Uterus (tissue), 4 donors: ENCODE results near the gene FIBCD1. TPM values are rescaled to one million over a fixed set of nuclear protein-coding genes. Genes with fewer than 3 reads are reported as not detected.

Source experiments
- DNase-seq, 2 donors: peaks; one replicate each; pipeline ENCODE4 v3.0.0-alpha.2; 2019 to 2020
- H3K27ac ChIP-seq, 2 donors: fragments of 200-600 bp; sonication (generic); 1 replicate in 1 of 2; 2 replicates in 1 of 2; pipeline ENCODE4 v1.5.1; 2016 to 2018
- H3K27me3 ChIP-seq, 2 donors: fragments of 200-600 bp; sonication (generic); one replicate each; pipeline ENCODE4 v1.5.1; 2018 to 2019; ENCODE audit warnings: control low read depth in 1 of 2
- H3K36me3 ChIP-seq, 2 donors: fragments of 200-600 bp; sonication (generic); one replicate each; pipeline ENCODE4 v1.5.1; 2019; ENCODE audit warnings: control low read depth in 1 of 2
- H3K4me1 ChIP-seq, 2 donors: fragments of 200-600 bp; sonication (generic); one replicate each; pipeline ENCODE4 v1.5.1; 2018 to 2019; ENCODE audit warnings: control low read depth in 1 of 2
- H3K4me3 ChIP-seq, 2 donors: fragments of 200-600 bp; sonication (generic); 1 replicate in 1 of 2; 2 replicates in 1 of 2; pipeline ENCODE4 v1.5.1; 2018 to 2019; ENCODE audit warnings: mild to moderate bottlenecking in 1 of 2
- H3K9me3 ChIP-seq, 2 donors: fragments of 200-600 bp; sonication (generic); one replicate each; pipeline ENCODE4 v1.5.1; 2019; ENCODE audit warnings: control low read depth in 1 of 2
- POLR2A ChIP-seq, 2 donors: fragments of 450-650 bp; IDR thresholded peaks; one replicate each; pipeline ENCODE4 v1.6.1; 2016; ENCODE audit warnings: antibody characterized with exemption in 2 of 2, mild to moderate bottlenecking in 1 of 2, moderate library complexity in 1 of 2
- intact Hi-C: fragments of 100-400 bp; cut with DNase I; formaldehyde crosslinking; loops from one replicate; pipeline ENCODE4 v1.15.1; 2023; ENCODE audit warnings: low total_unique reads
- total RNA-seq, 4 donors: library from RNA; depleted of rRNA in 3 of 4; stranded (reverse); fragments of >200 nt in 3 of 4; gene quantifications; one replicate each; pipeline versions ENCODE4 v1.1.0 to v1.2.4, GENCODE V29; 2014 to 2023
- TF ChIP-seq, protein P1 (sequence below), 4 experiments: fragments of 200-600 bp in 2 of 4; fragments of 450-650 bp in 2 of 4; sonication (generic) in 2 of 4; IDR thresholded peaks; one replicate each; pipeline ENCODE4 v1.5.1; 2016 to 2019; ENCODE audit warnings: antibody characterized with exemption in 4 of 4, mild to moderate bottlenecking in 2 of 4, moderate library complexity in 1 of 4
- donor health status: DM: yes; HTN: yes; CAD: no.

FIBCD1 gene
- total RNA-seq, 4 donors from 2014 or later = 0.29 TPM; not detected in 3

GRCh38 chr9:130942084-130942483 is 3.0 kb upstream of the FIBCD1 start:
- TF ChIP-seq, protein P1, sequence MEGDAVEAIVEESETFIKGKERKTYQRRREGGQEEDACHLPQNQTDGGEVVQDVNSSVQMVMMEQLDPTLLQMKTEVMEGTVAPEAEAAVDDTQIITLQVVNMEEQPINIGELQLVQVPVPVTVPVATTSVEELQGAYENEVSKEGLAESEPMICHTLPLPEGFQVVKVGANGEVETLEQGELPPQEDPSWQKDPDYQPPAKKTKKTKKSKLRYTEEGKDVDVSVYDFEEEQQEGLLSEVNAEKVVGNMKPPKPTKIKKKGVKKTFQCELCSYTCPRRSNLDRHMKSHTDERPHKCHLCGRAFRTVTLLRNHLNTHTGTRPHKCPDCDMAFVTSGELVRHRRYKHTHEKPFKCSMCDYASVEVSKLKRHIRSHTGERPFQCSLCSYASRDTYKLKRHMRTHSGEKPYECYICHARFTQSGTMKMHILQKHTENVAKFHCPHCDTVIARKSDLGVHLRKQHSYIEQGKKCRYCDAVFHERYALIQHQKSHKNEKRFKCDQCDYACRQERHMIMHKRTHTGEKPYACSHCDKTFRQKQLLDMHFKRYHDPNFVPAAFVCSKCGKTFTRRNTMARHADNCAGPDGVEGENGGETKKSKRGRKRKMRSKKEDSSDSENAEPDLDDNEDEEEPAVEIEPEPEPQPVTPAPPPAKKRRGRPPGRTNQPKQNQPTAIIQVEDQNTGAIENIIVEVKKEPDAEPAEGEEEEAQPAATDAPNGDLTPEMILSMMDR (IDR thresholded peaks at IDR 0.05) = no peak
- TF ChIP-seq POLR2A (IDR thresholded peaks at IDR 0.05) = no peak
- Histone ChIP-seq H3K27ac (no peak overlapping the region), H3K27me3 (peaks cover 12 to 23% of the 10 kb centered on the region in 2 donors), H3K9me3 (no peaks in the 10 kb centered on the region), H3K36me3 (no peaks in the 10 kb centered on the region), H3K4me3 (no peak overlapping the region), H3K4me1 (peaks cover 0 to 27% of the 10 kb centered on the region in 2 donors)
- DNase-seq = no peak
- intact Hi-C loops = no loop called here

- peaks cover 0 to 27% of the 10 kb centered on the region in 2 donors for H3K4me1 ChIP-seq
- no peaks in the 10 kb centered on the region for H3K9me3 ChIP-seq
- peaks cover 17 to 24% of the 10 kb centered on the region in 2 donors for H3K27me3 ChIP-seq
- intact Hi-C loops = no loop called here
- no peaks in the 10 kb centered on the region for H3K36me3 ChIP-seq
- H3K27ac ChIP-seq = no peak overlapping the region
- TF ChIP-seq POLR2A (IDR thresholded peaks at IDR 0.05) = peak in 1 of 2 donors; percentile 12
- TF ChIP-seq, protein P1 (IDR thresholded peaks at IDR 0.05) = peak; percentile 74 to 88 (median 84)
- peak; percentile 52 to 66 for DNase-seq
- H3K4me3 ChIP-seq = no peak overlapping the region
These were observed 1.9 kb upstream of the FIBCD1 start for GRCh38 chr9:130940693-130941576.

GRCh38 chr9:130940027-130940549 is 1.0 kb upstream of the FIBCD1 start:
- DNase-seq = no peak
- no peak overlapping the region for H3K27ac ChIP-seq
- H3K4me3 ChIP-seq = no peak overlapping the region
- no peak for TF ChIP-seq POLR2A (IDR thresholded peaks at IDR 0.05)
- TF ChIP-seq, protein P1 (IDR thresholded peaks at IDR 0.05) = no peak
- H3K4me1 ChIP-seq = peaks cover 0 to 27% of the 10 kb centered on the region in 2 donors
- no peaks in the 10 kb centered on the region for H3K36me3 ChIP-seq
- H3K27me3 ChIP-seq = peaks cover 17 to 24% of the 10 kb centered on the region in 2 donors
- no peaks in the 10 kb centered on the region for H3K9me3 ChIP-seq
- intact Hi-C loops = no loop called here

DNA sequence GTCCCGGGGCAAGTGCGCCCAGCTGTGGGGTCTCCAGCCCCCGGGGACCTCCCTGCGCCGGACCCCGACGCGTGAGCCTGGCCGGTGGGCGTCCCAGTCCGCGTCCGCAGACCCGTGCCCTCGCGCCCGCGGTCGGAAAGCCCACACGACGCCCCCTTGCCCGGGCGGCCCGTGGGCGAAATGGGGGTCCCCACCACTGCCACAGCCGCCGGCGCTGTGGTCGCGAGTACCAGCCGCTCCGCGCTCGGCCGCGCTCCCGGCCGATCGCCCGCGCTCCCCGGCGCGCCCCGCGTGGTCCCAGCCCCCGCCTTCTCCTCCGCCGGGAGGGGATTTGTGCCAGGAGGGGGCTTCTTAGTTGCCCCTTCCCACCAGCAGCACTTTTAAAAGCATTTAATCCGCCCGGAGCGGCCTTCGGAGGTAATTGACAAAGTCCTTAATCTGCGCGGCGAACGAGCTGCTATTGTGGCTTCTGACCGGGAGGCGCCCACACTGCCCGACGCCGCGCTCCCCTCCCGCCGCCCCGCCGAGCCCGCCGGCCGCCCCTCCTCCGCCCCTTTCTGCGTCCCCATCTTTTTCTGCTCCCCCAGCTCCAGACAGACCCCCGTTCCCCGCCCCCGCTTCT is 469 bp upstream of the FIBCD1 start:
- Histone ChIP-seq H3K36me3 (no peaks in the 10 kb centered on the region), H3K4me3 (peak overlapping the region in 1 of 2 donors; percentile 20), H3K9me3 (no peaks in the 10 kb centered on the region), H3K27me3 (peaks cover 17 to 24% of the 10 kb centered on the region in 2 donors), H3K27ac (no peak overlapping the region), H3K4me1 (peaks cover 0 to 27% of the 10 kb centered on the region in 2 donors)
- no peak for TF ChIP-seq POLR2A (IDR thresholded peaks at IDR 0.05)
- TF ChIP-seq, protein P1 (IDR thresholded peaks at IDR 0.05) = no peak
- intact Hi-C loops = loop anchor here (5.0 kb wide), 1 partner anchor 237 kb away; no protein-coding TSS in a partner anchor
- no peak for DNase-seq
